Astrocyte of the hippocampus (primary cell): Measurements from ENCODE around the gene LRRC4C.
A peak's percentile ranks its signal among the peaks of the same experiment; 100 is the strongest.
"Not testable (repeated sequence)": the region's sequence is repeated elsewhere in the genome, so short reads cannot be mapped to it uniquely, and the experiment has no call there.

ENCODE experiments used
- DNase-seq: peaks from one replicate; pipeline ENCODE4 v3.0.0; 2011; ENCODE audit warnings: low read depth, low spot score

LRRC4C gene

DNA sequence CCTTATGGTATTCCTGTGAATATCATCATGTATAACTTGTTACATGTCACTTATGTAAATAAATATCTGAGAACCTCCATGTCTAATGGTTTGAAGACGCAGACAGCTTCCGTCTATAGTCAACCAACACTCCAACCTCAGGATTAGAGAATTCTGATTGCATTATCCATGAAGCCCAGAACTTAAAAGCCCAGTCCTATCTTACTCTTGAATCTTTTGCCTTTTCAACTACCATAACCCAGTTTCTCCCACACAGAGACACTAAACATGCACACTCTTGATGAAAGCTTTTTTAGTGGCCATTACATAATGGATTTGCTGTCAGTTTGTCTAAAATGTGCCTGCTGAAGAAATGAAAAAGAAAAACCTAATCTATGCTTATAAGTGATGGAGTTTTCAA is 1219.2 kb downstream of the LRRC4C start:
- no peak for DNase-seq

GRCh38 chr11:40236526-40236925 is 1222.9 kb downstream of the LRRC4C start:
- DNase-seq = no peak

DNA sequence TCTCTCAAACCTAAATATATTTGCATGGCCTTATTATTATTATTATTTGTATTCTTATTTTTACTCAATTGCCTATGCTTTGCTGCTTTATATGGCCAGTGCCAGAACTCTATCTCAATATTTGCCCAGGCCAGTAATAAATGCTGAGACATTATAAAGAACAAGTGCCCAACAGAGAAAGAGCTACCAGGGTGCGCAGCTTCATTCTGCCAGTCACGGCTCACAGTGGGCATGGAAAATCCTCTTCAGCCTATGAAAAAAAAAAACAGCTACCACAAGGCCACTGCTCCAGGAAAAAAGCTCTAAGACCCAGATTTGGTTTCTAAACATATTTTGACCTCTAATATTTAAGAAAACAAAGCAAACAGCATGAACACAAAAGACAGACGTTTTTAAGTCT is 1223.6 kb downstream of the LRRC4C start:
- no peak for DNase-seq

- no peak for DNase-seq
These were observed 1228.6 kb downstream of the LRRC4C start for GRCh38 chr11:40230821-40231220.

DNA sequence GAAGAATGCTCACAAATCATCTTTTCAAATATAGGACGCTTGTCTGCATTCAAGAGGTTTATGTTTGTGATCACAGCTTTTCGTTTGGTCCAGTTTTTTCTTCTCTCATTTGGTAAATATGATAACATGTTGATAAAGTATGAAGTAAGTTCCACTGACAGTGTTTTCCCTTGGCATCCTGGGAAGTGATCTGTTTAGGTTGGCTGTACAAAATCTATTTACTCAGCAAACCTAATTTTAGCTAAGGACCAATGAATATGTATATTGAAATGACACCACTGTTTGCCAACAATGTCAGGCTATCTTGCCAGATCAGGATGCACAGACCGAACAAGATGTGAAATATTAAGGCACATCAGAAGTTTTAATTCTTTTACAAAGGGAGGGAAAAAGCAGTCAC is 1230.8 kb downstream of the LRRC4C start:
- no peak for DNase-seq

- DNase-seq = no peak
These were observed 1231.7 kb downstream of the LRRC4C start for GRCh38 chr11:40227730-40228129.

- no peak for DNase-seq
These were observed 1232.8 kb downstream of the LRRC4C start for GRCh38 chr11:40226654-40227053.

DNA sequence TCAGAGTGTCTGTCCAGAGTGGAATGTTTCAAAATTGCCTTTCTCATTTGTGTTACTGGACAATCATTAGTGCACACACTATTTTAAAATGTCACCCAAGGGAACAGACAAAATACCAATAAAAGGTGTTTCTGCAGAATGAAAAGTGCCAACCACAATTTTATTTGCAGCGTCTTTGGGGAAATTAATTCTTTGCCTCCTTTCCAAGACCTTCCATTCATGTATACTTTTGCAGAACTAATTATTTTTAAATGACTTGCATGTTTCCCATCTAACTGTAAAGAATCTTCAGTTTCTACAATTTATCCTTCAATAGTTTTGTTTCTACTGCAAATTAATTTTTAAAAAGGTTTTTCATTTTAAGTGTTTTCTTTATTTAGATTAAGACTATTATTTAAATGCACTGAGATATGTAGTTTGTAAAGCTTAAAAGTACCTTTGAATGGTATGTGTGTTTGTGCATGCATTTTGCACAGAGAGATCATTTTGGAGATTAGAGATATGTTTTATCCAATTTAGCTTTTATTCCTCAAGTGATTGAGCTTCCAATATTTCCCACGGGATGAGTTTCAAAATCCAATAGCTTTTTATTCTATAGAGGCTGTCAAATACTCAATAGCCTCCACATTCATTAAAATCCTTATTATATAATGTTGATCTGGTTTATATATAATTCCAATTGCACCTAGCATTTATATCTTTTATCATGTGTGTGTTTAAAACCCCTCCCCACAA is 1235.7 kb downstream of the LRRC4C start:
- no peak for DNase-seq

DNA sequence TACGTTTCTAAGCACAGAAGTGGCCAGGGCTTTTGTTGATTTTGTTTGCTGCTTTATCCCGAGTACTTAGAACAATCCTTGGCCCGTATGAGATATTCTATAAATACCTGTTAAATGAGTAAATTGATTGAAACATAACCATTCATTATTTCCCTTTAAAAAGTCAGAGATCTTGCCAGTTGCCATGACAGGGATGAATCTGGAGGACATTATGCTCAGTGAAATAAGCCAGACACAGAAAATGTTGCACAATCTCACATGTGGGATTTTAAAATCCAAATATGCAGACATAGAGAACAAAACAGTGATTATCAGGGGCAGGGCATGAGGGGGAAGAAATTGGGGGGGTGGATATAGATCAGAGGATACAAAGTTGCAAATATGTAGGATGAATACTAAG is 1240.1 kb downstream of the LRRC4C start:
- DNase-seq = no peak

GRCh38 chr11:40215556-40215955 is 1243.9 kb downstream of the LRRC4C start:
- no peak for DNase-seq

- no peak for DNase-seq
These were observed 1252.0 kb downstream of the LRRC4C start for GRCh38 chr11:40207416-40207815.

- no peak for DNase-seq
These were observed 1255.2 kb downstream of the LRRC4C start for GRCh38 chr11:40204228-40204627.

DNA sequence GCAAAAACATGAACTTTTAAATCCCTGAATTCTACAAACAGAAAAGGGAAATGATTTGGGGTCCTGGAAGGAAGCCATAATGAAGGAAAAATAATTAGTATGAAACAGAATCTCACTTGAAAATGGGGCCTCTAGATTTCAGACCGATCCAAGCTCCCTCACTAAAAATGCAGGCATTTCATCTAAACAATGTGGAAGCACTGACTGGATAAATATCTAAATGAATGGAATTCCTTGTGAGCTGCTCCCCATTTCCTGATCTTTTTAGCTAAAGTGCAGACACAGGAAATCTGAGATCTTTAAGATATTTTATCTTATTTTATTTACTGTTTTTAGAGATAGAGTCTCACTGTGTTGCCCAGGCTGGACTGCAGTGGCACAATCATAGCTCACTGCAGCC is 1255.8 kb downstream of the LRRC4C start:
- peak; percentile 18 for DNase-seq

DNA sequence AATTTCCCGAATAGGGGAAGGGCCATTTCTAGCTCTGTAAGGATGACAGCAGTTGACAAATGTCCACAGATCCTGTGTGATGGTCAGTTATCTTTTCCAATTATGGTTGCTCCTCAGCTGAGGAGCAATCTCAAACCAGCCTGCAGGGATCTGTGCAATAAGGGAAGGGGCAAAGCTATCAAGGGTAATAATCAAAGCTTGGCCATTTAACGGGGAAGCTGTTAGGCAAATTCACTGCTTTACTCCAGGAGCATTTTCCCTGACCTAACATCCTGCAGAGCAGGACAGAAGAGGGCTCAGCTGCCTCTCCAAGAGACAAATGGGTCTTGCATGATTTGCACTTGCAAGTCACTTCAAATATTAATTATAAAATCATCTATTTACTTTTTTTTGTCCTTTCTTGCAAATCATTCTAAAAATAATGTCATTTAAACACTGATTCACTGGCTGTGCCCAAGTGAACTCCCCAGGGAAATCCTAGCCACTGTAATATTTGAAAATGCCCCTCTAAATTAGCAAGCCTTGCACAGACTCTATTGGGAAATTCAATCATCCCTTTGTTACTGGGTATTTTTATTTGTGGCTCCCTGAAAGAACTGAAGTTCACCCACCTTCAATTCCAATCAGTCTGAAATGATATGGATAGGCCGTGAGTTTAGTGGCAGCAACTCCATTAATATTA is 1256.7 kb downstream of the LRRC4C start:
- no peak for DNase-seq

- not testable (repeated sequence) for DNase-seq
These were observed 1266.9 kb downstream of the LRRC4C start for GRCh38 chr11:40192590-40192989.

GRCh38 chr11:40190294-40190693 is 1269.2 kb downstream of the LRRC4C start:
- DNase-seq = no peak

GRCh38 chr11:40188848-40189247 is 1270.6 kb downstream of the LRRC4C start:
- no peak for DNase-seq

DNA sequence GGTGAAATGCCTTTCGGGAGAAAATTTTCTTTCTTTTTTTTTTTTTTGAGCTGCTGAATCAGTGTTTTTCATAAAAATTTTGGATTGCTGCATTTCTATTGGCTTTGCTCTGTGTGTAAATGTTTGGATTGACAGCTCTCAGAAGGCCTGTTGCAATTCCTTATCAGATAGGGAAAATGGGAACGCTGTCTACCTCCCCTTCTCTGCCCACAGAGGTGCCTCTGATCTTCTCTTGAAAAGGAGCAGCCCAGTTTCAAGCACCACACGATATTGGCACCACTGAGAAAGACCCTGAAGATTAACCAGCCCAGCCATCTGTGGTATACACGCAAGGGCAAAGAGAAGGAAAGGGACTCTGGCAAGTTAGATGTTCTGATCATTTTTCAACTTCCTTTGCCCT is 1272.2 kb downstream of the LRRC4C start:
- no peak for DNase-seq

DNA sequence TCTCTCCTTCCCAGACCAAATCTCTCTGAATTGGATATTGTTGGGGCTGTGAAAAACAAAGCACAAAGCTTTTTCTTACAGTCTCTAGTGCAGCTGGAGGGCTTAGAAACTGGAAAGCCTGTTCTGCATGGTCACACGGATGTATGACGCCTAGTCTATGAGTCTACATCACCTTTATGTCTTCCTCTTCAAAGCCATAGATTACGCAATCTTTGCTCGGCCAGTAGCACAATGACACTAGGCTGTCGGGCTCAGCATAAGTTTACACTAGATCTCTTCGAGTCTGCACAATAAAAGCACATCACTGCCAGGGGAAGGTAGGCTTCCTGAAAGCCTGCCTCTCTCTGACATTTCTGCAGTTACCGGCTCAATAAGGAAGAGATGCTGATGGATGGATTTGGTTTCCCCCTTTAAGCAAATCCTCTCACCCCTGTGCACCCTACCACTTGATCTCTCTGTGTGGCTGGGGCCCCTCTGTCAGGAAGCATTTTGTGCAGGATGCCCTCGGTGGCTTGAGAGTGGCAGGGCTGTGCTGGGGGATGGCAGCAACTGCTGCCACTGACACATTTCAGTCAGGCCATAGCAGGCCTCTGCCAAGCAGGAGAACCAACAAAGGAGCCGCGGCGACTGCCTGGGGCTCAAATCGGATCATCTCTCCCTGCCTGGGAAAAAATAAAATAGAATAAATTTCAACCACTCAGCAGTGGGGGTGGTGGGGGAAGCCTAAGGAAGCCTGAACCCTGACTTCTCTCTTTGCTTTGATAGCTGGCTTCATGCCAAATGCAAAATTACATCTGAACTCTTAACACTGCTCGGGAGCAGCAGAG is 1272.8 kb downstream of the LRRC4C start:
- DNase-seq = no peak

DNA sequence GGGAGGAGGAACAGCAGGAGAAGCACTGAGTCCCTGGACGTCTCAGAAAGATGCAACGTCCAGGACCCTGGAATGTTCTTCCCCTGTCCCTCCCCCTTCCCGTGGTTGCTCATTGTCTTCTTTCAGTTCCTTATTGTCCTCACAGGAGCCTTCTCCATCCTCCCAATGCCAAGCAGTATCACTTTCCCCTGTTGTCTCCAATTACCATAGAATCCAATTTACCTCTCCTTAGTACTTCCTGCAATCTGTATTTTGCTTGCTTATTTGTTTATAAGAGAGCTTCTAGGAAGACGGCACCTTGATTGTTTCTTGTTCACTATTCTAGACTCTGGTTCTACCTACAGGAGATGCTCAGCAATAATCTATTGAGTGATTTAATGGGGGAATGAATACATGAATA is 1273.7 kb downstream of the LRRC4C start:
- DNase-seq = no peak

GRCh38 chr11:40183073-40184064 is 1276.1 kb downstream of the LRRC4C start:
- DNase-seq = no peak
